Heart right ventricle (tissue), 16 donors: ENCODE measurements around the gene MAX. TPM values are rescaled to one million over a fixed set of nuclear protein-coding genes. Genes with fewer than 3 reads are reported as not detected.
"Not testable (repeated sequence)": the region's sequence is repeated elsewhere in the genome, so short reads cannot be mapped to it uniquely, and the experiment has no call there.

ENCODE experiments used
- ATAC-seq, 8 donors: fragments of 200-7000 bp; cut with Tn5 transposase; one replicate each; pipeline ENCODE4 v1.9.1; 2020; ENCODE audit warnings: mild to moderate bottlenecking in 8 of 8, moderate library complexity in 8 of 8, moderate number of reproducible peaks in 1 of 8
- DNase-seq, 2 donors: peaks; one replicate each; pipeline ENCODE4 v3.0.0-alpha.2; 2020
- H3K27ac ChIP-seq, 10 donors: fragments of 200-600 bp; sonication (generic) in 2 of 10; one replicate each; pipeline versions ENCODE4 v1.5.0 to v1.8.0; 2020 to 2022; ENCODE audit warnings: mild to moderate bottlenecking in 3 of 10
- H3K27me3 ChIP-seq, 7 donors: fragments of 200-600 bp; one replicate each; pipeline ENCODE4 v1.8.0; 2021 to 2022; ENCODE audit warnings: mild to moderate bottlenecking in 2 of 7
- H3K36me3 ChIP-seq, 9 donors: fragments of 200-600 bp; sonication (generic) in 1 of 9; one replicate each; pipeline versions ENCODE4 v1.5.0 to v1.8.0; 2020 to 2022; ENCODE audit warnings: mild to moderate bottlenecking in 2 of 9
- H3K4me1 ChIP-seq, 9 donors: fragments of 200-600 bp; sonication (generic) in 1 of 9; one replicate each; pipeline versions ENCODE4 v1.5.0 to v1.8.0; 2020 to 2022; ENCODE audit warnings: mild to moderate bottlenecking in 4 of 9
- H3K4me3 ChIP-seq, 10 donors: fragments of 200-600 bp; sonication (generic) in 2 of 10; one replicate each; pipeline versions ENCODE4 v1.5.0 to v1.8.0; 2020 to 2022; ENCODE audit warnings: mild to moderate bottlenecking in 7 of 10, moderate library complexity in 2 of 10
- H3K9me3 ChIP-seq, 11 donors: fragments of 200-600 bp in 10 of 11; sonication (generic) in 2 of 11; one replicate each; pipeline versions ENCODE4 v1.5.0 to v1.8.0; 2013 to 2022; ENCODE audit warnings: mild to moderate bottlenecking in 2 of 11, control low read depth in 1 of 11, moderate library complexity in 1 of 11
- WGBS, 2 donors: extraction: QIAGEN DNeasy Blood & Tissue Kit; methylation state at CpG; one replicate each; pipeline ENCODE4 v1.1.7; 2013; ENCODE audit warnings: inconsistent platforms in 1 of 2; 5-methylcytosine and 5-hydroxymethylcytosine counted together
- intact Hi-C, 10 donors: fragments of 100-400 bp; cut with DNase I; formaldehyde crosslinking; loops; one replicate each; pipeline versions ENCODE4 v1.11.1 to v1.14.2; 2022
- polyA plus RNA-seq, 2 donors: library from polyadenylated mRNA; stranded (reverse); fragments of 200-250 nt; gene quantifications; one replicate each; pipeline ENCODE4 v1.2.3, GENCODE V29; 2013
- total RNA-seq, 10 donors: library from RNA; stranded (reverse); fragmentation: NEBNext Ultra II Directional in 3 of 10; extraction: Animal tissue kit (Norgen Biotek cat#: 25700) in 3 of 10; gene quantifications; one replicate each; pipeline versions ENCODE4 v1.2.1 to v1.2.4, GENCODE V29; 2021 to 2023
- TF ChIP-seq, protein P1 (sequence below), 9 donors: fragments of 200-600 bp; sonication (generic) in 2 of 9; IDR thresholded peaks; one replicate each; pipeline versions ENCODE4 v1.5.0 to v1.8.0; 2021 to 2022; ENCODE audit warnings: antibody characterized with exemption in 9 of 9, mild to moderate bottlenecking in 5 of 9, moderate library complexity in 1 of 9
- donor health status: Arrhythmogenic right ventricular cardiomyopathy.
- donor health status: ischemic (EF 13 %, LVEDD 7.1; RV severe dilation, severe dysfunction).
- donor health status: healthy with polysubstance abuse.
- donor health status: DM: no; HTN: yes; CAD: no.
- donor health status: DM: no; HTN: no; CAD: no.
- donor health status: ischemic (EF 25% LVEDD 6.9; RV normal size, moderate dysfunction).
- donor health status: ischemic (EF 25% LVEDD 5.7; RV mildly dilated, moderate dysfunction).
- donor health status: healthy.
- donor health status: DM: yes; HTN: yes; CAD: no.
- donor health status: Ischemic cardiomyopathy.
- donor health status: ischemic (EF 35%, LVEDD 5.7; RV mildly dilated, moderate dysfunction).
- donor health status: nonischemic (EF 11% LVEDD 7.7; RV severe dilation, severe dysfunction).
- donor health status: DM: yes; HTN: yes; CAD: no.
- donor health status: PGD.
- donor health status: ischemic (EF 29% LVEDD 5.4; RV normal size, mild dysfunction).
- donor health status: nonischemic (EF 23%, LVEDD 6.1; RV moderate dilation, normal function).

The MAX gene
- total and polyA plus RNA-seq, 12 donors = 35.7 to 95.7 (median 69.8) TPM

DNA sequence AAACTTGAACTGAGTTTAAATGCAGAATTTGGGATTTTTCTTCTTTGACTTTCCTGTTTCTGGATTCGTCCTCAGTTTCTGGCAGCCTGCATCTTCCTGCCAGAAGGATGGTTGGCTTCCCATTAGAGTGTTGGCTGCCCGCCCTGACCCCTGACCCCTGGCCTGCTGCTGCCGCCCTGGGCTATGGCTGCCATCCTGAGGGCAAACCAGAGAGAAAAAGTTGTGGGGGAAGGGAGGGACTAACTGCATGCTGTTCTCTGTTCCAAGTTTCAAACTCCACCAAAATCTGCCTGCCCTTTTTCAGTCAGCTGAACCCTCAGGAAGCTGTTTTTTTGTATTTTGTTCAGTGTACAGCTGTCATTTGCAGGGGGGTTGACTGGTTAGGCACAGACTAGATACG is 67.3 kb downstream of the MAX start:
- H3K4me1 ChIP-seq = peaks cover 0 to 30% (median 13%) of the 10 kb centered on the region in 9 donors
- WGBS, 2 donors = 37% methylated on average over 4 of the region's 4 CpGs
- ATAC-seq = peak in 6 of 8 donors; percentile 17 to 50 (median 32)
- H3K36me3 ChIP-seq = peaks cover 0 to 52% (median 10%) of the 10 kb centered on the region in 9 donors
- intact Hi-C loops = no loop called here
- H3K27ac ChIP-seq = peak overlapping the region in 4 of 10 donors; percentile 5 to 60 (median 39)
- DNase-seq = peak; percentile 40 to 69
- H3K4me3 ChIP-seq = no peak overlapping the region
- no peaks in the 10 kb centered on the region for H3K9me3 ChIP-seq
- TF ChIP-seq, protein P1, sequence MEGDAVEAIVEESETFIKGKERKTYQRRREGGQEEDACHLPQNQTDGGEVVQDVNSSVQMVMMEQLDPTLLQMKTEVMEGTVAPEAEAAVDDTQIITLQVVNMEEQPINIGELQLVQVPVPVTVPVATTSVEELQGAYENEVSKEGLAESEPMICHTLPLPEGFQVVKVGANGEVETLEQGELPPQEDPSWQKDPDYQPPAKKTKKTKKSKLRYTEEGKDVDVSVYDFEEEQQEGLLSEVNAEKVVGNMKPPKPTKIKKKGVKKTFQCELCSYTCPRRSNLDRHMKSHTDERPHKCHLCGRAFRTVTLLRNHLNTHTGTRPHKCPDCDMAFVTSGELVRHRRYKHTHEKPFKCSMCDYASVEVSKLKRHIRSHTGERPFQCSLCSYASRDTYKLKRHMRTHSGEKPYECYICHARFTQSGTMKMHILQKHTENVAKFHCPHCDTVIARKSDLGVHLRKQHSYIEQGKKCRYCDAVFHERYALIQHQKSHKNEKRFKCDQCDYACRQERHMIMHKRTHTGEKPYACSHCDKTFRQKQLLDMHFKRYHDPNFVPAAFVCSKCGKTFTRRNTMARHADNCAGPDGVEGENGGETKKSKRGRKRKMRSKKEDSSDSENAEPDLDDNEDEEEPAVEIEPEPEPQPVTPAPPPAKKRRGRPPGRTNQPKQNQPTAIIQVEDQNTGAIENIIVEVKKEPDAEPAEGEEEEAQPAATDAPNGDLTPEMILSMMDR (IDR thresholded peaks at IDR 0.05) = no peak
- no peaks in the 10 kb centered on the region for H3K27me3 ChIP-seq

DNA sequence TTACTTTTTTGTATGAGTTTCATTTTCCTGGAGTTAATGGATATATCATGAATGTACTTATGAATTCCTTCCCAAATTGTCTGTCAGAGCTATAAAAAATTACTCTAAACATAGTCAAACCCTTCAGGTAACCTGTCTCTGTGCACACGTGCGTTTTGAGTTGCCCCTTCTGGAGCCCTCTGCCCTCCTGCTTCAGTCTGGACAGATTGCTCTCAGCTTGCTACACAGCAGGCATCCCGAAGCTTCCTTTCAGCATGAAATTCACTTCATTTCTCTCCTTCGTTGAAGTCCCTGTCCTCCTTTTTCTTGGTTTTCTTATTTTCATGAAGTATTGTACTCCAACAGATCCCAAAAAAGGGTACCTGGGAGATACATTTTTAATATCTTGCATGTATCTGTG is 68.3 kb downstream of the MAX start:
- peaks cover 0 to 58% (median 13%) of the 10 kb centered on the region in 9 donors for H3K36me3 ChIP-seq
- no peak for ATAC-seq
- WGBS, 2 donors = 87 to 89% methylated on average over 4 of the region's 4 CpGs
- no peak overlapping the region for H3K4me3 ChIP-seq
- intact Hi-C loops = no loop called here
- H3K27ac ChIP-seq = no peak overlapping the region
- H3K9me3 ChIP-seq = no peaks in the 10 kb centered on the region
- no peaks in the 10 kb centered on the region for H3K27me3 ChIP-seq
- DNase-seq = no peak
- H3K4me1 ChIP-seq = peaks cover 0 to 29% (median 13%) of the 10 kb centered on the region in 9 donors
- TF ChIP-seq, protein P1 (IDR thresholded peaks at IDR 0.05) = no peak

DNA sequence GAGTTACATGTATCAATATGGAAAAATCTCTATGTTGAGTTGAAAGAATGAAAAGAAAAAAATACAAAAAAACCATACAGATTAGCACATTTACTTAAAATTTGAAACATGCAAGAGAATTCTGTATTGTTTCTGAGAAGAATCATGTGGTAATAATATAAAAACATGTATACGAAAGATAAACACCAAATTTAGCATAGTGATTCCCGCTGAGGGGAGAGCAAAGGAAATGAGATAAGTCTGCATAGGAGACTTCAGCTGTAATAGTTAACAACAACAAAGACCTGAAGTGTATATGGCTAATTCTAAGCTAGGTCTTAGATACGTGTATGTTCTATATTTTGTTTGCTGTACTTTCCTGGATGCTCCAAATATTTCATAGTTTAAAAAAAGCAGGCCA is 69.1 kb downstream of the MAX start:
- Histone ChIP-seq H3K4me3 (no peak overlapping the region), H3K27ac (no peak overlapping the region), H3K4me1 (peaks cover 0 to 20% (median 13%) of the 10 kb centered on the region in 9 donors), H3K9me3 (no peaks in the 10 kb centered on the region), H3K36me3 (peaks cover 0 to 62% (median 13%) of the 10 kb centered on the region in 9 donors), H3K27me3 (no peaks in the 10 kb centered on the region)
- ATAC-seq (no peak), DNase-seq (no peak)
- intact Hi-C loops = no loop called here
- WGBS, 2 donors = 87 to 89% methylated on average over 3 of the region's 3 CpGs
- TF ChIP-seq, protein P1 (IDR thresholded peaks at IDR 0.05) = no peak

DNA sequence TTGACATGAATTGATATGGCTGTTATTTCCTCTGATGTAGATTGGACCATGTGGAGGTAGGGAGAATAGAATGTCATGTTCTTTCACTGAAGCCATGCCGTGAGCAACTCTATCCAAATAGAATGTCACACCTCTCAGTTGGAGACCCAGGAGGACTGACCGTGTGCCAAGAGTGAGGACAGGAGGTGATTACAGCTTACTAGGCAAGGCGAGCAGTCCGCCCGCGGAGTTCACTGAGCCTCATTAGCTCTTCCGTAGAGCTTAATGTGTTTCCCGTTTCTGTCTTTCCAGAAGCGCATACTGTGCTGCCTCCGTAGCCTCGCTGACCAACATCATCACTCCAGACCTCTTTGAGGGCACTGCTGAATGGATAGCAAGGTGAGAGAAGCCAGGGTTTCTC is 70.0 kb downstream of the MAX start:
- TF ChIP-seq, protein P1 (IDR thresholded peaks at IDR 0.05) = no peak
- DNase-seq = peak; percentile 31 to 40
- Histone ChIP-seq H3K27ac (peak overlapping the region in 6 of 10 donors; percentile 11 to 59 (median 40)), H3K4me3 (no peak overlapping the region), H3K36me3 (peaks cover 0 to 66% (median 18%) of the 10 kb centered on the region in 9 donors), H3K27me3 (no peaks in the 10 kb centered on the region), H3K9me3 (no peaks in the 10 kb centered on the region), H3K4me1 (peaks cover 0 to 20% (median 13%) of the 10 kb centered on the region in 9 donors)
- whole genome bisulfite sequencing, 2 donors = 49 to 67% methylated on average over 11 of the region's 11 CpGs
- intact Hi-C loops = no loop called here
- peak in 6 of 8 donors; percentile 70 to 96 (median 90) for ATAC-seq

DNA sequence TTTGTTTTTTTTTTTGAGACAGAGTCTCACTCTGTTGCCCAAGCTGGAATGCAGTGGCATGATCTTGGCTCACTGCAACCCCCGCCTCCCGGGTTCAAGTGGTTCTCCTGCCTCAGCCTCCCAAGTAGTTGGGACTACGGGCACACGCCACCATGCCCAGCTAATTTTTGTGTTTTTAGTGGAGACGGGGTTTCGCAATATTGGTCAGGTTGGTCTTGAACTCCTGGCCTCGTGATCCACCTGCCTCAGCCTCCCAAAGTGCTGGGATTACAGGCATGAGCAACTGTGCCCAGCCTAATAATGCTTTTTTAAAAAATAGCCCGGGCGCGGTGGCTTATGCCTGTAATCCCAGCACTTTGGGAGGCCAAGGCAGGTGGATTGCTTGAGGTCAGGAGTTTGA is 71.0 kb downstream of the MAX start:
- H3K27me3 ChIP-seq, H3K9me3 ChIP-seq, intact Hi-C loops, DNase-seq, H3K4me3 ChIP-seq, ATAC-seq, H3K27ac ChIP-seq: not testable (repeated sequence)
- Histone ChIP-seq H3K4me1 (peaks cover 0 to 20% (median 13%) of the 10 kb centered on the region in 9 donors), H3K36me3 (peaks cover 0 to 76% (median 21%) of the 10 kb centered on the region in 9 donors)
- WGBS, 2 donors = 98 to 99% methylated on average over 10 of the region's 10 CpGs
